IMR-90 (cell line): ENCODE measurements around the gene RGS4. TPM values are rescaled to one million over a fixed set of nuclear protein-coding genes. Genes with fewer than 3 reads are reported as not detected.

Experiments
- ATAC-seq: fragments of 200-7000 bp; cut with Tn5 transposase; 2 replicates; pipeline ENCODE4 v1.9.1; 2020; ENCODE audit warnings: low read depth, mild to moderate bottlenecking, moderate library complexity
- Bru-seq: library from RNA; stranded (reverse); fragments of 400-500 nt; gene quantifications from one replicate; lab custom pipeline; 2021; lab: Mats Ljungman, UMichigan
- BruChase-seq, 2 experiments: library from RNA; stranded (reverse); fragments of 400-500 nt; gene quantifications; one replicate each; lab custom pipeline; 2021; lab: Mats Ljungman, UMichigan
- BruUV-seq: library from RNA; stranded (reverse); fragments of 400-500 nt; replicated peaks from 2 replicates; lab custom pipeline; 2021; lab: Mats Ljungman, UMichigan
- CTCF ChIA-PET: fragments of 300-600 bp; formaldehyde crosslinking; extraction: SDS; loops from one replicate; lab custom pipeline; 2021; ENCODE audit warnings: antibody characterized with exemption; lab: Yijun Ruan, JAX
- POLR2A ChIA-PET: fragments of 300-600 bp; sonication (Branson Sonifier 250); formaldehyde crosslinking; loops from one replicate; lab custom pipeline; 2022; ENCODE audit warnings: antibody characterized with exemption; ENCODE audit not compliant: unreplicated experiment; lab: Charles Lee
- DNase-seq: peaks from one replicate; pipeline ENCODE4 v3.0.0; 2013
- H2AFZ ChIP-seq: replicated peaks from 2 replicates; pipeline ENCODE3; 2013; ENCODE audit warnings: low read length, mild to moderate bottlenecking; ENCODE audit not compliant: poor library complexity
- H2AK5ac ChIP-seq: 2 replicates; pipeline ENCODE4 v1.6.1; 2013; ENCODE audit warnings: low read depth, low read length, inconsistent platforms
- H2AK9ac ChIP-seq: replicated peaks from 2 replicates; pipeline ENCODE3; 2013; ENCODE audit warnings: mild to moderate bottlenecking, low read depth, low read length, moderate library complexity; ENCODE audit not compliant: poor library complexity
- H2BK120ac ChIP-seq: 2 replicates; pipeline ENCODE4 v1.6.1; 2013; ENCODE audit warnings: low read depth, low read length, inconsistent platforms
- H2BK15ac ChIP-seq: 3 replicates; pipeline ENCODE4 v1.6.1; 2013; ENCODE audit warnings: low read depth, low read length, inconsistent platforms
- H2BK20ac ChIP-seq: 2 replicates; pipeline ENCODE4 v1.6.1; 2013; ENCODE audit warnings: low read depth, mild to moderate bottlenecking, inconsistent platforms, low read length, moderate library complexity
- H2BK5ac ChIP-seq: 2 replicates; pipeline ENCODE4 v1.6.1; 2013; ENCODE audit warnings: mild to moderate bottlenecking, low read depth, low read length, inconsistent platforms; ENCODE audit not compliant: poor library complexity, severe bottlenecking
- H3K14ac ChIP-seq: replicated peaks from 2 replicates; pipeline ENCODE4 v1.6.1; 2013; ENCODE audit warnings: low read depth, low read length, inconsistent platforms
- H3K18ac ChIP-seq: 2 replicates; pipeline ENCODE4 v1.6.1; 2013; ENCODE audit warnings: low read depth, low read length, control low read depth
- H3K23ac ChIP-seq: 2 replicates; pipeline ENCODE4 v1.6.1; 2013; ENCODE audit warnings: low read depth, low read length, inconsistent platforms
- H3K27ac ChIP-seq: 2 replicates; pipeline ENCODE4 v1.5.1; 2013; ENCODE audit warnings: mild to moderate bottlenecking, control low read depth, low read length; ENCODE audit not compliant: insufficient read depth
- H3K27me3 ChIP-seq: 2 replicates; pipeline ENCODE4 v1.6.1; 2013; ENCODE audit warnings: low read length; ENCODE audit not compliant: control insufficient read depth, insufficient read depth
- H3K36me3 ChIP-seq: 2 replicates; pipeline ENCODE4 v1.6.1; 2013; ENCODE audit warnings: low read length, mixed read lengths; ENCODE audit not compliant: control insufficient read depth, insufficient read depth
- H3K4ac ChIP-seq: 2 replicates; pipeline ENCODE4 v1.6.1; 2013; ENCODE audit warnings: low read depth, low read length, inconsistent platforms
- H3K4me1 ChIP-seq: 2 replicates; pipeline ENCODE4 v1.6.1; 2013; ENCODE audit warnings: low read length, mixed read lengths; ENCODE audit not compliant: control insufficient read depth, insufficient read depth
- H3K4me2 ChIP-seq: 2 replicates; pipeline ENCODE4 v1.6.1; 2013; ENCODE audit warnings: low read depth, mild to moderate bottlenecking, control low read depth, low read length, moderate library complexity
- H3K4me3 ChIP-seq: 2 replicates; pipeline ENCODE4 v1.5.1; 2013; ENCODE audit warnings: low read depth, mild to moderate bottlenecking, control low read depth, low read length, moderate library complexity; ENCODE audit not compliant: insufficient read depth
- H3K56ac ChIP-seq: 2 replicates; pipeline ENCODE4 v1.6.1; 2013; ENCODE audit warnings: low read length, inconsistent platforms; ENCODE audit not compliant: insufficient read depth; ENCODE audit errors: extremely low read depth
- H3K79me1 ChIP-seq, 2 experiments: 2 replicates each; pipeline ENCODE4 v1.6.1; 2013; ENCODE audit warnings: low read length in 2 of 2, inconsistent platforms in 1 of 2, low read depth in 1 of 2
- H3K9ac ChIP-seq: 2 replicates; pipeline ENCODE4 v1.6.1; 2013; ENCODE audit warnings: low read depth, low read length, control low read depth
- H3K9me1 ChIP-seq: 2 replicates; pipeline ENCODE4 v1.6.1; 2013; ENCODE audit warnings: low read length, inconsistent platforms; ENCODE audit not compliant: insufficient read depth
- H3K9me3 ChIP-seq: 2 replicates; pipeline ENCODE4 v1.6.1; 2013; ENCODE audit warnings: low read length; ENCODE audit not compliant: control insufficient read depth, insufficient read depth
- H4K20me1 ChIP-seq: 2 replicates; pipeline ENCODE4 v1.6.1; 2013; ENCODE audit warnings: low read length, inconsistent platforms; ENCODE audit not compliant: insufficient read depth
- H4K5ac ChIP-seq: 2 replicates; pipeline ENCODE4 v1.6.1; 2013; ENCODE audit warnings: mild to moderate bottlenecking, low read depth, low read length, control low read depth
- H4K8ac ChIP-seq, 2 experiments: 2 replicates each; pipeline ENCODE4 v1.6.1; 2013; ENCODE audit warnings: low read depth in 2 of 2, low read length in 2 of 2, control low read depth in 1 of 2, inconsistent platforms in 1 of 2
- H4K91ac ChIP-seq: 2 replicates; pipeline ENCODE4 v1.6.1; 2013; ENCODE audit warnings: low read depth, low read length, inconsistent platforms; ENCODE audit not compliant: insufficient read depth
- CHD1 ChIP-seq: IDR thresholded peaks from 2 replicates; pipeline ENCODE4 v1.6.1; 2012; ENCODE audit warnings: low read depth, low read length, improper control_type of control experiment
- CTCF ChIP-seq: conservative IDR thresholded peaks from 2 replicates; pipeline ENCODE4 v1.5.1; 2012; ENCODE audit warnings: mild to moderate bottlenecking, low read depth, low read length, improper control_type of control experiment
- FOS ChIP-seq: fragments of 150-350 bp; IDR thresholded peaks from 2 replicates; pipeline ENCODE4 v1.6.1; 2016; ENCODE audit warnings: low read depth, low read length
- MAFK ChIP-seq: IDR thresholded peaks from 2 replicates; pipeline ENCODE4 v1.6.1; 2012; ENCODE audit warnings: low read depth, low read length, improper control_type of control experiment
- MAZ ChIP-seq: IDR thresholded peaks from 2 replicates; pipeline ENCODE4 v1.6.1; 2012; ENCODE audit warnings: low read depth, mild to moderate bottlenecking, low read length, improper control_type of control experiment, moderate library complexity, borderline replicate concordance
- POLR2A ChIP-seq: IDR thresholded peaks from 2 replicates; pipeline ENCODE4 v1.6.1; 2012; ENCODE audit warnings: mild to moderate bottlenecking, low read depth, low read length
- RAD21 ChIP-seq: IDR thresholded peaks from 2 replicates; pipeline ENCODE4 v1.6.1; 2012; ENCODE audit warnings: low read length, improper control_type of control experiment
- SMC3 ChIP-seq: fragments of 150-350 bp; IDR thresholded peaks from 2 replicates; pipeline ENCODE4 v1.6.1; 2016; ENCODE audit warnings: low read depth, mild to moderate bottlenecking, antibody characterized with exemption, low read length, moderate library complexity
- USF2 ChIP-seq: fragments of 150-350 bp; IDR thresholded peaks from 2 replicates; pipeline ENCODE4 v1.6.1; 2017; ENCODE audit warnings: mild to moderate bottlenecking, antibody characterized with exemption, low read length, low read depth
- WGBS, 2 experiments: methylation state at CpG; one replicate each; pipeline versions ENCODE4 v1.1.5 to v1.1.7; 2013; ENCODE audit warnings: missing lambda C conversion rate in 2 of 2; ENCODE audit not compliant: insufficient read length in 1 of 2; ENCODE audit errors: extremely low coverage in 2 of 2; 5-methylcytosine and 5-hydroxymethylcytosine counted together
- dilution Hi-C: fragments of 300-500 bp; cut with HindIII; formaldehyde crosslinking; loops from one replicate; pipeline ENCODE4 v1.14.3; 2018; ENCODE audit warnings: low sequenced_read_pairs; ENCODE audit not compliant: unreplicated experiment
- in situ Hi-C: fragments of 300-500 bp; cut with MboI; formaldehyde crosslinking; loops from 3 replicates; pipeline ENCODE4 v1.14.3; 2019; ENCODE audit warnings: low sequenced_read_pairs, inconsistent platforms, mixed read lengths
- intact Hi-C: fragments of 100-400 bp; cut with micrococcal nuclease; formaldehyde crosslinking; loops from 2 replicates; pipeline ENCODE4 v1.10.0; 2022
- long read RNA-seq: library from polyadenylated mRNA; unstranded; transcript quantifications from one replicate; pipeline ENCODE4 v2.0.0, GENCODE V29; 2021; ENCODE audit not compliant: unreplicated experiment
- polyA plus RNA-seq, 3 experiments: library from polyadenylated mRNA; depleted of rRNA; stranded (reverse); fragments of >200 nt; gene quantifications; 2 replicates each; pipeline ENCODE4 v1.2.3, GENCODE V29; 2012; ENCODE audit warnings: low replicate concordance in 1 of 3
- total RNA-seq: library from RNA; depleted of rRNA; stranded (reverse); fragments of >200 nt; gene quantifications from 2 replicates; pipeline ENCODE4 v1.2.3, GENCODE V29; 2012; rRNA removed

RGS4 gene
- 538 and 635 TPM in 2 replicates for total RNA-seq
- 201 and 202 TPM in 2 replicates for polyA plus RNA-seq (2012; rRNA removed)
- polyA plus RNA-seq (2012; cell fraction: cytosol; rRNA removed) = 33.4 and 56.3 TPM in 2 replicates
- polyA plus RNA-seq (2012; cell fraction: nucleus; rRNA removed; ENCODE audit: low replicate concordance) = 19.5 and 85.3 TPM in 2 replicates
- percentile 51 among the genes with signal in this experiment for Bru-seq, nascent RNA
- percentile 35 among the genes with signal in this experiment for BruChase-seq, experiment 1, labeled RNA remaining after a 6-hour chase
- BruChase-seq, experiment 2, labeled RNA remaining after a 2-hour chase = percentile 56 among the genes with signal in this experiment
- long read RNA-seq, partial matches to known transcripts = 0 of 4 reads
- long read RNA-seq, other reads (novel, unspliced or antisense) = 1 of 4 reads

- CTCF ChIA-PET = interaction anchor here (0.6 to 6.4 kb wide), 29 partner anchors 9 to 1269 kb away, joined by 3 to 45 read pairs (median 4); partner anchors contain the start of gene NUF2
- intact Hi-C loops = loop anchor here (1.0 kb wide), 1 partner anchor 191 kb away; no protein-coding TSS in a partner anchor
- H3K27me3 ChIP-seq = no peaks in the 10 kb centered on the region
Observed at GRCh38 chr1:163069142-163069541, at the start of gene RGS4. RGS4 (plus strand) TSS chr1:163069361; CDS start chr1:163069485, 124 bp downstream.

More at GRCh38 chr1:163069142-163069541, at the start of gene RGS4:
- no peak within 1 kb of the TSS for H2BK15ac ChIP-seq
- peak within 1 kb of the TSS; percentile 50 for H2BK120ac ChIP-seq
- H3K9me3 ChIP-seq = no peaks in the 10 kb centered on the region
- in situ Hi-C loops = loop anchor here (5.0 kb wide), 1 partner anchor 192 kb away; no protein-coding TSS in a partner anchor
- H3K9ac ChIP-seq = peak within 1 kb of the TSS; percentile 17; the same call in 1 of the 2 replicates
- dilution Hi-C loops = loop anchor here (25.0 kb wide), 1 partner anchor 207 kb away; the partner anchor contains the start of gene CCDC190
- H3K27ac ChIP-seq = no peak within 1 kb of the TSS
- H4K20me1 ChIP-seq = no peaks in the 10 kb centered on the region
- TF ChIP-seq CTCF (peak; percentile 92), SMC3 (peak; percentile 92), USF2 (no peak), MAZ (no peak), RAD21 (peak; percentile 94), MAFK (peak; percentile 58), FOS (no peak), POLR2A (peak; percentile 98), CHD1 (no peak)
- H2BK5ac ChIP-seq = peak within 1 kb of the TSS; percentile 19
- H3K23ac ChIP-seq = peak within 1 kb of the TSS; percentile 45; the same call in 1 of the 2 replicates
- ATAC-seq (peak; percentile 99), DNase-seq (peak; percentile 98)
- H4K91ac ChIP-seq = no peak within 1 kb of the TSS
- no CpG with 5 or more reads among the region's 13 CpGs for WGBS, 2 experiments
- peak within 1 kb of the TSS; percentile 37; the same call in 1 of the 2 replicates for H4K5ac ChIP-seq
- H3K4me2 ChIP-seq = peak within 1 kb of the TSS; percentile 73
- no TSS peak for BruUV-seq
- no peaks in the 10 kb centered on the region; the same call in 1 of the 2 replicates for H3K36me3 ChIP-seq
- H3K4ac ChIP-seq = peak within 1 kb of the TSS; percentile 49; the same call in 1 of the 2 replicates
- H3K4me1 ChIP-seq = no peaks in the 10 kb centered on the region; the same call in 1 of the 2 replicates
- no peak within 1 kb of the TSS for H2AK5ac ChIP-seq
- H3K18ac ChIP-seq = peak within 1 kb of the TSS; percentile 2; the same call in 1 of the 2 replicates
- H3K14ac ChIP-seq = peak within 1 kb of the TSS; percentile 49
- no peak within 1 kb of the TSS for H3K56ac ChIP-seq
- H3K4me3 ChIP-seq = peak within 1 kb of the TSS; percentile 30
- H2BK20ac ChIP-seq = peak within 1 kb of the TSS; percentile 33; the same call in 1 of the 2 replicates
- POLR2A ChIA-PET = no interaction called here
- H2AK9ac ChIP-seq = no peak within 1 kb of the TSS
- H3K9me1 ChIP-seq = no peaks in the 10 kb centered on the region
- H4K8ac ChIP-seq = peak within 1 kb of the TSS in 1 of 2 experiments; percentile 63; a peak in 2 of 4 replicates
- H2AFZ ChIP-seq = peak within 1 kb of the TSS; percentile 59
- peaks cover 0 to 5% of the 10 kb centered on the region in 2 experiments; a peak in 1 of 4 replicates for H3K79me1 ChIP-seq
